ENCODE data around the gene DNAJC3. TPM values are rescaled to one million over a fixed set of nuclear protein-coding genes. Genes with fewer than 3 reads are reported as not detected.
"Not testable (repeated sequence)": the region's sequence is repeated elsewhere in the genome, so short reads cannot be mapped to it uniquely, and the experiment has no call there.

The DNAJC3 gene
- total and polyA plus RNA-seq, 9 donors: 13.9 to 26.3 (median 18.1) TPM

GRCh38 chr13:95787356-95788099, 110.6 kb downstream of the DNAJC3 start:
- Histone ChIP-seq H3K27me3 (ENCODE audit: control insufficient read depth, insufficient read depth, low read length) (no peaks in the 10 kb centered on the region), H3K9me3 (replicated peaks; ENCODE audit: control insufficient read depth, low read depth, low read length) (no peaks in the 10 kb centered on the region), H3K4me1 (ENCODE audit: control insufficient read depth, insufficient read depth, low read length) (peaks cover 2% of the 10 kb centered on the region), H3K36me3 (ENCODE audit: control insufficient read depth, insufficient read depth, low read length) (peaks cover 18% of the 10 kb centered on the region), H3K4me3 (ENCODE audit: low read length) (no peak overlapping the region), H3K27ac (ENCODE audit: low read length) (no peak overlapping the region)
- 22% methylated on average over 1 of the region's 1 CpG for WGBS (ENCODE audit: insufficient coverage)
- peak; percentile 32 for DNase-seq

- no peak overlapping the region for H3K4me3 ChIP-seq (ENCODE audit: low read length)
- no peak for DNase-seq
- peaks cover 2% of the 10 kb centered on the region for H3K4me1 ChIP-seq (ENCODE audit: control insufficient read depth, insufficient read depth, low read length)
- H3K36me3 ChIP-seq (ENCODE audit: control insufficient read depth, insufficient read depth, low read length): peaks cover 22% of the 10 kb centered on the region
- no peak overlapping the region for H3K27ac ChIP-seq (ENCODE audit: low read length)
- 50% methylated on average over 1 of the region's 2 CpGs for WGBS (ENCODE audit: insufficient coverage)
- no peaks in the 10 kb centered on the region for H3K9me3 ChIP-seq (replicated peaks; ENCODE audit: control insufficient read depth, low read depth, low read length)
- no peaks in the 10 kb centered on the region for H3K27me3 ChIP-seq (ENCODE audit: control insufficient read depth, insufficient read depth, low read length)
These were observed 111.1 kb downstream of the DNAJC3 start for GRCh38 chr13:95788100-95788463.

GRCh38 chr13:95789315-95789714, 112.4 kb downstream of the DNAJC3 start:
- not testable (repeated sequence) for H3K4me3 ChIP-seq (ENCODE audit: low read length); H3K27ac ChIP-seq (ENCODE audit: low read length); DNase-seq; H3K27me3 ChIP-seq (ENCODE audit: control insufficient read depth, insufficient read depth, low read length); H3K4me1 ChIP-seq (ENCODE audit: control insufficient read depth, insufficient read depth, low read length); H3K9me3 ChIP-seq (replicated peaks; ENCODE audit: control insufficient read depth, low read depth, low read length)
- peaks cover 23% of the 10 kb centered on the region for H3K36me3 ChIP-seq (ENCODE audit: control insufficient read depth, insufficient read depth, low read length)

GRCh38 chr13:95791084-95791722, 114.3 kb downstream of the DNAJC3 start:
- no peaks in the 10 kb centered on the region for H3K9me3 ChIP-seq (replicated peaks; ENCODE audit: control insufficient read depth, low read depth, low read length)
- 80% methylated on average over 4 of the region's 7 CpGs for WGBS (ENCODE audit: insufficient coverage)
- no peaks in the 10 kb centered on the region for H3K27me3 ChIP-seq (ENCODE audit: control insufficient read depth, insufficient read depth, low read length)
- no peak for DNase-seq
- H3K4me3 ChIP-seq (ENCODE audit: low read length): no peak overlapping the region
- peaks cover 20% of the 10 kb centered on the region for H3K36me3 ChIP-seq (ENCODE audit: control insufficient read depth, insufficient read depth, low read length)
- no peak overlapping the region for H3K27ac ChIP-seq (ENCODE audit: low read length)
- H3K4me1 ChIP-seq (ENCODE audit: control insufficient read depth, insufficient read depth, low read length): peaks cover 2% of the 10 kb centered on the region

- WGBS (ENCODE audit: insufficient coverage): 100% methylated on average over 1 of the region's 3 CpGs
- Histone ChIP-seq H3K4me1 (ENCODE audit: control insufficient read depth, insufficient read depth, low read length) (no peaks in the 10 kb centered on the region), H3K27ac (ENCODE audit: low read length) (no peak overlapping the region), H3K9me3 (replicated peaks; ENCODE audit: control insufficient read depth, low read depth, low read length) (no peaks in the 10 kb centered on the region), H3K27me3 (ENCODE audit: control insufficient read depth, insufficient read depth, low read length) (no peaks in the 10 kb centered on the region), H3K4me3 (ENCODE audit: low read length) (no peak overlapping the region), H3K36me3 (ENCODE audit: control insufficient read depth, insufficient read depth, low read length) (peaks cover 10% of the 10 kb centered on the region)
- DNase-seq: peak; percentile 9
These were observed 116.1 kb downstream of the DNAJC3 start for GRCh38 chr13:95793018-95793555.

- Histone ChIP-seq H3K36me3 (ENCODE audit: control insufficient read depth, insufficient read depth, low read length) (peaks cover 7% of the 10 kb centered on the region), H3K4me1 (ENCODE audit: control insufficient read depth, insufficient read depth, low read length) (no peaks in the 10 kb centered on the region), H3K4me3 (ENCODE audit: low read length) (no peak overlapping the region), H3K27me3 (ENCODE audit: control insufficient read depth, insufficient read depth, low read length) (no peaks in the 10 kb centered on the region), H3K9me3 (replicated peaks; ENCODE audit: control insufficient read depth, low read depth, low read length) (no peaks in the 10 kb centered on the region), H3K27ac (ENCODE audit: low read length) (no peak overlapping the region)
- DNase-seq: no peak
- no CpG with 5 or more reads among the region's 3 CpGs for WGBS (ENCODE audit: insufficient coverage)
These were observed 116.8 kb downstream of the DNAJC3 start for GRCh38 chr13:95793781-95794180.

- Histone ChIP-seq H3K27ac (ENCODE audit: low read length) (no peak overlapping the region), H3K9me3 (replicated peaks; ENCODE audit: control insufficient read depth, low read depth, low read length) (no peaks in the 10 kb centered on the region), H3K27me3 (ENCODE audit: control insufficient read depth, insufficient read depth, low read length) (no peaks in the 10 kb centered on the region), H3K36me3 (ENCODE audit: control insufficient read depth, insufficient read depth, low read length) (peaks cover 5% of the 10 kb centered on the region), H3K4me3 (ENCODE audit: low read length) (no peak overlapping the region), H3K4me1 (ENCODE audit: control insufficient read depth, insufficient read depth, low read length) (no peaks in the 10 kb centered on the region)
- no peak for DNase-seq
- WGBS (ENCODE audit: insufficient coverage): no CpG with 5 or more reads among the region's 2 CpGs
These were observed 120.1 kb downstream of the DNAJC3 start for GRCh38 chr13:95797016-95797415.

GRCh38 chr13:95800436-95800835, 123.5 kb downstream of the DNAJC3 start:
- Histone ChIP-seq H3K36me3 (ENCODE audit: control insufficient read depth, insufficient read depth, low read length) (peaks cover 2% of the 10 kb centered on the region), H3K4me3 (ENCODE audit: low read length) (no peak overlapping the region), H3K27me3 (ENCODE audit: control insufficient read depth, insufficient read depth, low read length) (no peaks in the 10 kb centered on the region), H3K4me1 (ENCODE audit: control insufficient read depth, insufficient read depth, low read length) (no peaks in the 10 kb centered on the region), H3K9me3 (replicated peaks; ENCODE audit: control insufficient read depth, low read depth, low read length) (no peaks in the 10 kb centered on the region), H3K27ac (ENCODE audit: low read length) (no peak overlapping the region)
- peak; percentile 19 for DNase-seq
- 83% methylated on average over 1 of the region's 1 CpG for whole genome bisulfite sequencing (ENCODE audit: insufficient coverage)

GRCh38 chr13:95801825-95802224, 124.9 kb downstream of the DNAJC3 start:
- Histone ChIP-seq H3K4me3 (ENCODE audit: low read length) (no peak overlapping the region), H3K36me3 (ENCODE audit: control insufficient read depth, insufficient read depth, low read length) (peaks cover 2% of the 10 kb centered on the region), H3K9me3 (replicated peaks; ENCODE audit: control insufficient read depth, low read depth, low read length) (peaks cover 4% of the 10 kb centered on the region), H3K27me3 (ENCODE audit: control insufficient read depth, insufficient read depth, low read length) (no peaks in the 10 kb centered on the region), H3K27ac (ENCODE audit: low read length) (no peak overlapping the region), H3K4me1 (ENCODE audit: control insufficient read depth, insufficient read depth, low read length) (no peaks in the 10 kb centered on the region)
- no peak for DNase-seq
- WGBS (ENCODE audit: insufficient coverage): no CpG with 5 or more reads among the region's 4 CpGs

- H3K36me3 ChIP-seq (ENCODE audit: control insufficient read depth, insufficient read depth, low read length): peaks cover 5% of the 10 kb centered on the region
- peaks cover 8% of the 10 kb centered on the region for H3K9me3 ChIP-seq (replicated peaks; ENCODE audit: control insufficient read depth, low read depth, low read length)
- H3K27me3 ChIP-seq (ENCODE audit: control insufficient read depth, insufficient read depth, low read length): no peaks in the 10 kb centered on the region
- no peak for DNase-seq
- H3K4me1 ChIP-seq (ENCODE audit: control insufficient read depth, insufficient read depth, low read length): no peaks in the 10 kb centered on the region
- no peak overlapping the region for H3K27ac ChIP-seq (ENCODE audit: low read length)
- H3K4me3 ChIP-seq (ENCODE audit: low read length): no peak overlapping the region
These were observed 129.0 kb downstream of the DNAJC3 start for GRCh38 chr13:95805921-95806320.
